Peyer's patch (tissue), 4 donors: ENCODE data around the gene VDAC1.

ENCODE experiments used
- CTCF ChIP-seq, 6 experiments: fragments of 450-650 bp in 4 of 6; fragments of 200-600 bp in 2 of 6; sonication (generic) in 1 of 6; IDR thresholded peaks; one replicate each; pipeline ENCODE4 v1.5.1; 2017 to 2019; ENCODE audit warnings: antibody characterized with exemption in 6 of 6, mild to moderate bottlenecking in 3 of 6, moderate library complexity in 1 of 6
- POLR2A ChIP-seq, 2 donors: fragments of 450-650 bp; IDR thresholded peaks; one replicate each; pipeline ENCODE4 v1.5.1; 2017; ENCODE audit warnings: antibody characterized with exemption in 2 of 2, mild to moderate bottlenecking in 2 of 2, moderate library complexity in 2 of 2

DNA sequence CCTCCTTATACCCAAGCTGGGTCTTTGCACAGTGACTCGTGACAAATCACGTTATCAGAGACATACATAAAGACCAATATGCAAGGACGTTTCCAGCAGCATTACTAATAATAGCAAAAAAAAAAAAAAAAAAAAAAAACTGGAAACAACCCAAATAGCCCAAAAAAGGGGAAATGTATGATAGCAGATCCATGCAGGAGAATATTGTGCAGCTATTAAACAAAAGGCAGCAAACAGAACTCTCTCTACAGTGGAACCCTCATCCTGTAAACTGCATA lies 74.0 kb downstream of the VDAC1 start:
- TF ChIP-seq CTCF (IDR thresholded peaks at IDR 0.05) (no peak), POLR2A (IDR thresholded peaks at IDR 0.05) (no peak)
